ENCODE data around the gene MYO16.

- TF ChIP-seq GATA2 (IDR thresholded peaks at IDR 0.05; ENCODE audit: low read depth, low read length) (no peak), GATA3 (IDR thresholded peaks at IDR 0.05; ENCODE audit: low read depth, low read length) (no peak)
Observed at GRCh38 chr13:108830916-108831315, 201.5 kb downstream of the MYO16 start.
